ENCODE results near the gene RP2.

RP2 gene

DNA sequence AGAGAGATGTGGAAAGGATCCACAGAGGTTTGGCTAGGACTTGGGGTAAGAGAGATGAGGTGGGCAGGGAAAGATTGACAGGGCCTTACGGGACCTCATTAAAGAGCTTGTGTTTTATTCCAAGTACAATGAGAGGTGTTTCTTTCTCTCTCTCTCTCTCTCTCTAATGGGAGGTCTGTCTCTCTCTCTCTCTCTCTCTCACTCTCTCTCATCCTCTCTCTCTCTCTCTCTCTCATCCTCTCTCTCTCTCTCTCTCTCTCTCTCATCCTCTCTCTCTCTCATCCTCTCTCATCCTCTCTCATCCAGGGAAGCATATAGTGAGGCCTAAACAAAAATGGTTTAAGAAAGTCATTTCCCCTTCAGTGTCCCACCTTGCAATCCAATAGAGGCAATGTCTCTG is 80.8 kb downstream of the RP2 start:
- H3K27ac ChIP-seq, result no peak overlapping the region
- TF ChIP-seq ZFX (IDR thresholded peaks at IDR 0.05), result no peak
- TF ChIP-seq, protein P1, sequence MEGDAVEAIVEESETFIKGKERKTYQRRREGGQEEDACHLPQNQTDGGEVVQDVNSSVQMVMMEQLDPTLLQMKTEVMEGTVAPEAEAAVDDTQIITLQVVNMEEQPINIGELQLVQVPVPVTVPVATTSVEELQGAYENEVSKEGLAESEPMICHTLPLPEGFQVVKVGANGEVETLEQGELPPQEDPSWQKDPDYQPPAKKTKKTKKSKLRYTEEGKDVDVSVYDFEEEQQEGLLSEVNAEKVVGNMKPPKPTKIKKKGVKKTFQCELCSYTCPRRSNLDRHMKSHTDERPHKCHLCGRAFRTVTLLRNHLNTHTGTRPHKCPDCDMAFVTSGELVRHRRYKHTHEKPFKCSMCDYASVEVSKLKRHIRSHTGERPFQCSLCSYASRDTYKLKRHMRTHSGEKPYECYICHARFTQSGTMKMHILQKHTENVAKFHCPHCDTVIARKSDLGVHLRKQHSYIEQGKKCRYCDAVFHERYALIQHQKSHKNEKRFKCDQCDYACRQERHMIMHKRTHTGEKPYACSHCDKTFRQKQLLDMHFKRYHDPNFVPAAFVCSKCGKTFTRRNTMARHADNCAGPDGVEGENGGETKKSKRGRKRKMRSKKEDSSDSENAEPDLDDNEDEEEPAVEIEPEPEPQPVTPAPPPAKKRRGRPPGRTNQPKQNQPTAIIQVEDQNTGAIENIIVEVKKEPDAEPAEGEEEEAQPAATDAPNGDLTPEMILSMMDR (conservative IDR thresholded peaks at IDR 0.05), result no peak

DNA sequence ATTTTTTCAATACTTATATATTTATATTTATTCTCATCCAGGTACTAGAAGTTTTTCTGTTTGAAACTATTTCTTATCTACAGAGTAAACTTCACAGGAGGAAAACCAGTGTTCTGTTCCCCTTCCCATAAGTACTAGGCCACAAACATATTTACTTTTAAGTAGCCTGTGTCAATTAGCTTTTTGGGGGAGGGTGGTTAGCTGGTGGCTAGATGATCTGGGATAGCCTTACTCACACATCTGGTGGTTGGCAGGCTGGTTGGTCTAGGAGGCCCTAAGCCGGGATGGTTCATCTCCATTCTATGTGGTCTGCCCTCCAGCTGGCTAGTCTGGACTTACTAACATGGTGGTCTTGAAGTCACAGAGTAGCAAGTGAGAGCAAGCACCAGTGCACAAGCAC is 81.6 kb downstream of the RP2 start:
- H3K27ac ChIP-seq, result no peak overlapping the region
- no peak for TF ChIP-seq ZFX (IDR thresholded peaks at IDR 0.05)
- TF ChIP-seq, protein P1 (conservative IDR thresholded peaks at IDR 0.05), result no peak

DNA sequence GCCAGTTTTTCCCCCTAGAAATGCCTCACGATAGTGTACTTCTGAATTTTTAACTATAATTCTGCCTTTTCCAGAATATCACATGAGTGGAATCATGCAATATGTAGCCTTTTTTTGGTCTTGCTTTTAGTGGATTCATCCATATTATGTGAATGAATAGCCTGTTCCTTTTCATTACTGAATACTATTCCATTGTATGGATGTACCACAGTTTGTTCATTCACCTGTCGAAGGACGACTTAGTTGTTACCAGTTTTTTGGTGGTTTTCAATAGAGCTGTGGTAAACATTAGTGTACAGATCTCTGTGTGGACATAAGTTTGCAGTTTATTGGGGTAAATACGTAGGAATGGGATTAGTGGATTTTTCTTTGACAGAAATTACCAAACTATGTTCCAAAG is 83.4 kb downstream of the RP2 start:
- TF ChIP-seq ZFX (IDR thresholded peaks at IDR 0.05), result no peak
- TF ChIP-seq, protein P1 (conservative IDR thresholded peaks at IDR 0.05), result no peak
- H3K27ac ChIP-seq, result no peak overlapping the region

DNA sequence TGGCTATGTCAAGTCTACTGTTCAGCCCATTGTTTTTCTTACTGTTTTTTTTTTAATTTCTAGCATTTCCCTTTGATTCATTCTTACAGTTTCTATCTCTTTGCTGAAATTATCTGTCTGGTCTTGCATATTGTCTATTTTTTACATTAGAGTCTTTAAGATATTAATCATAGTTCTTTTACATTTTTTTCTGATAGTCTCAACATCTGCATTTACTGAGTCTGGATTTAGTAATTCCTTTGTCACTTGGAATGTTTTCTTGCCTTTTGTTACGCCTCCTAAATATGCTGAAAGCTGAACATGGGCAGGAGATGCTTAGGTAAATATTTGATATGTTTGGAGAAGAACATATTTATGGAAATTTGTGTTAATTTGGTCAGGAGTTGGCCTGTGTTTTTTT is 85.8 kb downstream of the RP2 start:
- TF ChIP-seq ZFX (IDR thresholded peaks at IDR 0.05), result no peak
- TF ChIP-seq, protein P1 (conservative IDR thresholded peaks at IDR 0.05), result no peak
- no peak overlapping the region for H3K27ac ChIP-seq

DNA sequence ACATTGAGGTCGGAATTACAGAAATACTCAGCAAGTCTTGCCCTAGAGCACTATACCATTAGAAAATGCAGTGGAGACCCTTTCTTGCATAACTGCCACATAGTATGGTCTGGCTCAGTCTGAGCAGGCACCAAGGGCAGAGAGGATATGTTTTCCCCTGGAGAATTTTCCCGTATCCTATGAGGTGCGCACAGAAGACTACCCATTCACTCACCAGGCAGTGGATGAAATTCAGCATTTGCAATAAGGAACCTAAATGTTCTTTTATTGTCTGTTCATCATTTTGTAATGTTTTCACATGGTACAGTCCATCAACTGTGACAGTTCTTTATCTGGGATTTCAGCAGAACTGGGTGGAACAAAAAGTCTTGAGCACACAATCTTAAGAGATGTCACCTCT is 90.9 kb downstream of the RP2 start:
- TF ChIP-seq ZFX (IDR thresholded peaks at IDR 0.05), result no peak
- TF ChIP-seq, protein P1 (conservative IDR thresholded peaks at IDR 0.05), result no peak
- no peak overlapping the region for H3K27ac ChIP-seq

DNA sequence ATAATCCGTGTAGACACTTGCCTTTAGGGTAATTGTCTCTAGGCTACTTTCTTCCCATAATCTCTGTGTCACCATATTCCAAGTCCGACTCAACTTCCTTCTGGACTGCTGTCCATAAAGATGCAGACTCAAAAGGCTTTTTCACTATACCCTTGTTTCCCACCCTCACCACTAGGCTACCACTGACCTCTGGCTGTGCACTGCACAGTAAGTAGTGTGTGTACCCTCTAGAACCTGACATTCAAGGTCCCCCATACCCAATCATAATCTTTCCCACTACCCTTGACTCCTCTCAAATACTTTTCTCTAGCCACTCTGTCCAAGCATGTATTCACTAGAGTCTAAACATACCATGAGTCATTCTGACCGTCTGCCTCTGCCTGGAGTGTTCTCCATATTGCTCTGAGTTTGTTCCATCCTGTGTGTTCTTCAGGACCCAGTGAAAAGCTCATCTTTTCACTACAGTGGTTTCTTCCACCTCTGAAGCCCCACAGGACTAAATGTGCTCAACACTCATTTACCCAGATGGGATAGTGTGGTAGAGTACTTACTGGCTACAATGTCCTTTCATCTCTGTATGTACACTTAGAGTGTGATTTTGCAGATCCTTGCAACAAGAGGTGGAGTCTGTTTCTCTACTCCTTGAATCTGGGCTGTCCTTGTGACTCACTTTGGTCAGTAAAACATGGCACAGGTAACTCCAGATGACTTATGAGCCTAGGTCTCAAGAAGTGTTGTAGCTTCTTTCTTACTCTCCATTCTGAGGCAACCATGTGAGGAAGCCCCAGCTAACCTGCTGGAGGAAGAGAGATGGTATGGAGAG is 92.8 kb downstream of the RP2 start:
- no peak overlapping the region for H3K27ac ChIP-seq
- TF ChIP-seq ZFX (IDR thresholded peaks at IDR 0.05), result no peak
- TF ChIP-seq, protein P1 (conservative IDR thresholded peaks at IDR 0.05), result no peak

Data from C4-2B (cell line).